GM10266 (cell line): Measurements from ENCODE around the gene PGGHG.
"Not testable (repeated sequence)": the region's sequence is repeated elsewhere in the genome, so short reads cannot be mapped to it uniquely, and the experiment has no call there.

Experiments
- DNase-seq: peaks from one replicate; pipeline ENCODE4 v3.0.0; 2012; ENCODE audit errors: extremely low spot score
- TF ChIP-seq, protein P1 (sequence below): IDR thresholded peaks from 2 replicates; pipeline ENCODE4 v1.5.1; 2012; ENCODE audit warnings: mild to moderate bottlenecking, low read depth; ENCODE audit not compliant: control insufficient read depth, insufficient read depth; ENCODE audit errors: missing control alignments

Gene PGGHG

DNA sequence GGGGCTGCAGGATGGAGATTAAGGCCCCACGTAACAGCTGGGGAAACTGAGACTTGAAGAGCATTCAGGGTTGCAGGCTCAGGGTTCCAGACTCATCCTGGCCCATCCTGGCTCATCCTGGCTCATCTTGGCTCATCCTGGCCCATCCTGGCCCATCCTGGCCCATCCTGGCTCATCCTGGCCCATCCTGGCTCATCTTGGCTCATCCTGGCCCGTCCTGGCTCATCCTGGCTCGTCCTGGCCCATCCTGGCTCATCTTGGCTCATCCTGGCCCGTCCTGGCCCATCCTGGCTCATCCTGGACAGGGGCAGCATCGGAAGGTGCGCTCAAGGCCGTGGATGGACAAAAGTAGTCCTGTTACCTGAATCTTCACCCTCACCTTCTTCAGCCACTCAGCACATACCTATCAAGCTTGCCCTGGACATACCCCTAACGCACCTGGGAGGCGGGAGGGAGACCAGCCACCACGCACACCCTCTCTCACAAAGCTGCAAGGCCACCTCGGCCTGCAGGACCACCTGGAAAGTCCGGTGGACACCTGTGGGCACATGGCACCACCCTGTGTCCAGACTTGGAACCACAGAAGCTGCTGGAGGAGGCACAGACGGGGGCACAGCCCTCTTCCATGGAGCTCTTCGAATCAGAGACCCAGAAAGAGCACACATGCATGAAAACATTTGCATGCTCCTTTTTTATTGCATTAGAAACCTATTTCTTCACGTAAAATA lies 31.0 kb upstream of the PGGHG start:
- TF ChIP-seq, protein P1, sequence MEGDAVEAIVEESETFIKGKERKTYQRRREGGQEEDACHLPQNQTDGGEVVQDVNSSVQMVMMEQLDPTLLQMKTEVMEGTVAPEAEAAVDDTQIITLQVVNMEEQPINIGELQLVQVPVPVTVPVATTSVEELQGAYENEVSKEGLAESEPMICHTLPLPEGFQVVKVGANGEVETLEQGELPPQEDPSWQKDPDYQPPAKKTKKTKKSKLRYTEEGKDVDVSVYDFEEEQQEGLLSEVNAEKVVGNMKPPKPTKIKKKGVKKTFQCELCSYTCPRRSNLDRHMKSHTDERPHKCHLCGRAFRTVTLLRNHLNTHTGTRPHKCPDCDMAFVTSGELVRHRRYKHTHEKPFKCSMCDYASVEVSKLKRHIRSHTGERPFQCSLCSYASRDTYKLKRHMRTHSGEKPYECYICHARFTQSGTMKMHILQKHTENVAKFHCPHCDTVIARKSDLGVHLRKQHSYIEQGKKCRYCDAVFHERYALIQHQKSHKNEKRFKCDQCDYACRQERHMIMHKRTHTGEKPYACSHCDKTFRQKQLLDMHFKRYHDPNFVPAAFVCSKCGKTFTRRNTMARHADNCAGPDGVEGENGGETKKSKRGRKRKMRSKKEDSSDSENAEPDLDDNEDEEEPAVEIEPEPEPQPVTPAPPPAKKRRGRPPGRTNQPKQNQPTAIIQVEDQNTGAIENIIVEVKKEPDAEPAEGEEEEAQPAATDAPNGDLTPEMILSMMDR: peak; percentile 33
- DNase-seq: no peak

DNA sequence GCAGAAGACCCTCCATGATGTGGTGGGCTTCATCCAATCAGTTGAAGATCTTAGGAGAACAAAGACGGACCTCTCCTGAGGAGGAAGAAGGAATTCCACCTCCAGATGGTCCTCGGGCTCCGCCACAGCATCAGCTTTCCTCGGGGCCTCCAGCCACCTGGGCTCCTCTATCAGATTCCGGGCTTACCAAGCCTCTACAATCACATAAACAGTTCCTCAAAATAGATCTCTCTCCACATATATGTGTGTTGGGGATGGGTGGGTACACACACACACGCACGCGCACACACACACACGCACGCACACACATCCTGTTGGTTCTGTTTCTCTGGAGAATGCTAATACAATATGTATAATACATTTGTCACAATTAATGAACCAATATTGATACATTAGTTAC lies 29.5 kb upstream of the PGGHG start:
- DNase-seq: no peak
- TF ChIP-seq, protein P1: no peak

DNA sequence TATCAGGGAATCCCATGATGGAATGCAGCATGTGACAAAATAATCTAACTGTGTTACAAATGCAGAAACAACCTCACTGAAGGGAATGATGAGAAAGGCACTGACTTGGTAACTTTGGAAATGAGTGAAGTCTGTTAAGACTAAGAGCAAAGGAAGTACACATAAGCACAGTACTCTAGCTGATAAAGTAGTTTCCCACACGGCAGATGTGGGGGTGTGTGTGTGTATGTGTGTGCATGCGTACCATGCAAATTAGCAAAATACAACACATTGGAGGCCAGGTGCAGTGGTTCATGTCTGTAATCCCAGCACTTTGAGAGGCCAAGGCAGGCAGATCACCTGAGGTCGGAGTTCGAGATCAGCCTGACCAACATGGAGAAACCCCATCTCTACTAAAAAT lies 27.3 kb upstream of the PGGHG start:
- TF ChIP-seq, protein P1: no peak
- DNase-seq: no peak

DNA sequence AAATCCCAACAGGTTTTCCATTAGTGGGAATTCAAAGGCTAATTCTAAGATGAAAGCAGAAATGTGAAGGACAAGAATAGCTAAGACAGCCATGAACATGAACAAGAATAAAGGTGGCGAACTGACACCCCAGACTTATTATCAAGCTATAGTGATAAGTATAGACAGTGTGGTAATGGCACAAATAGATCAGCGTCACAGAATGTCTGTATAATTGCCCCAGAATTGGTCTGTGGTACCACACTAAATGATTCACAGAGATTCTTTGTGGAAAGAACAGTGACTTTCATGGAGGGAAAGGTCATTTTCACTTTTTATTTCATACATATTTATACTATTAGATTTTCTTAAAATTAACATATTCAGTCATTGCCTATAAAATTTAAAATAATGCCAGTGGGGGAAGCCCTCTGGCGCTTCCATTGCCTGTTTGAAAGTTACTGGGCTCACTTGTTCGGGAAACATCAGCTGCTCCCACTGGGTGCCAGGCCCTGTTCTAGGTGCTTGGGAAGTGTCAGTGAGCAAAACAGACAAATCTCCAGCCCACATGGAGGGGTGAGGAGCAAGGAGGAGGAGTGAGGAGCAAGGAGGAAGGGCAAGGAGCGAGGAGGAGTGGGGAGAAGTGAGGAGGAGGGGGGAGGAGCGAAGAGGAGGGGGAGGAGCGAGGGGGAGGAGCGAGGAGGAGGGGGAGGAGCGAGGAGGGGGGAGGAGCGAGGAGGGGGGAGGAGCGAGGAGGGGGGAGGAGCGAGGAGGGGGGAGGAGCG lies 22.1 kb upstream of the PGGHG start:
- TF ChIP-seq, protein P1: no peak
- DNase-seq: peak; percentile 47

DNA sequence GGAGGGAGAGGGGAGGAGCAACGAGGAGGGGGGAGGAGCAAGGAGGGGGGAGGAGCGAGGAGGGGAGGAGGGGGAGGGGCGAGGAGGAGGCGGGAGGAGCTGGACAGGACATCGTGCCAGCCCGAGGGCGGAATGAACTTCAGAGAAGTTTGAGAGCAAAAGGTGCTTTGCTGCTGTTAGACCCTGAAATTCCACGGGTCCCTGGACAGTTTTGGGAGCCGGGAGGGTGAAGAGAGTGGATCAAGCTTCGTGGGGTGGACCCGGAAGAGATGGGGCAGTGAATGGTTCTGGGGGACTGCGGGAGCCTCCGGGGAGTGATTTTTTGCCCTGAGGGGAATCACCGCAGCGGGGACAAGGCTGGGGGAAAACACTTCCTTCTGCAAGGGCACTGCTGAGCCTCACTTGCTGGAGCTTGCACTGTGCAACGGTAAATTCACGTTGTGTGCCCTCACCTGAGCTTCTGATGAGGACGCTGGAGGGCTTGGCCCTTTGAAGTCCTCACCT lies 21.4 kb upstream of the PGGHG start:
- TF ChIP-seq, protein P1: no peak
- DNase-seq: peak; percentile 72

DNA sequence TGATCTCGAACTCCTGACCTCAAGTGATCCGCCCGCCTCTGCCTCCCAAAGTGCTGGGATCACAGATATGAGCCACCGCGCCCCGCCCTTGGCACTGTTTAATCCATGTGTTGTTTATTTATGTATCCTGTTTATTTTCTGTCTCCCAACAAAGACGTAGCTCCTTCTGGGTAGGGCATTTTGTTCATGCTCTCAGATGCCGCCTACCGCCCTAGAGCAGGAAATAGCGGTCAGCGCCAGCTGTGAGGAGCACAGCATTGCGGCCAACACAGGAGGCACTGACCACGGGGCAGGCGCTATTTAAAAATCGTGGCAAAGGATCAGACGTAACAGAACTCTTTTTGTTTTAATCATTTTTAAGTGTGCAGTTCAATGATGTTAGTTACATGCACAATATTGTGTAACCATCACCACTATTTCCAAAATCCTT lies 20.2 kb upstream of the PGGHG start:
- DNase-seq: not testable (repeated sequence)

More for the DNA sequence above, 20.2 kb upstream of the PGGHG start:
- TF ChIP-seq, protein P1: peak; percentile 34
